ENCODE data around the gene EHBP1L1. TPM values are rescaled to one million over a fixed set of nuclear protein-coding genes. Genes with fewer than 3 reads are reported as not detected.

EHBP1L1 gene
- total and polyA plus RNA-seq, 2 of the 13 experiments (the other 11 are each of a cell fraction or from before 2014, with no cell fraction given) = 8.3 to 10.6 TPM

- TF ChIP-seq MBD4 (IDR thresholded peaks at IDR 0.05; ENCODE audit: borderline replicate concordance, low read length) (no peak), RNF219 (CRISPR knock-in tag; IDR thresholded peaks at IDR 0.05) (no peak), ELF1 (CRISPR knock-in tag; IDR thresholded peaks at IDR 0.05) (no peak), ZNF615 (CRISPR knock-in tag; IDR thresholded peaks at IDR 0.05; ENCODE audit: borderline replicate concordance) (no peak), TBX2 (CRISPR knock-in tag; IDR thresholded peaks at IDR 0.05; ENCODE audit: borderline replicate concordance) (peak; percentile 34; the same call in 1 of the 2 replicates), HMG20B (CRISPR knock-in tag; conservative IDR thresholded peaks at IDR 0.05) (0 out of 2 replicates have a peak, but pooled peaks have one; percentile 28), GPN1 (CRISPR knock-in tag; IDR thresholded peaks at IDR 0.05; ENCODE audit: borderline replicate concordance) (no peak), HNRNPL (IDR thresholded peaks at IDR 0.05; ENCODE audit: low read depth, low read length) (peak; percentile 92), ZNF44 (CRISPR knock-in tag; IDR thresholded peaks at IDR 0.05) (no peak), MXD4 (CRISPR knock-in tag; IDR thresholded peaks at IDR 0.05) (no peak), HOXA3 (CRISPR knock-in tag; IDR thresholded peaks at IDR 0.05) (0 out of 2 replicates have a peak, but pooled peaks have one; percentile 46), FOXM1 (CRISPR knock-in tag; IDR thresholded peaks at IDR 0.05) (no peak), ARNT (IDR thresholded peaks at IDR 0.05) (no peak), ZNF138 (CRISPR knock-in tag; IDR thresholded peaks at IDR 0.05; ENCODE audit: low read depth) (no peak), TAF15 (IDR thresholded peaks at IDR 0.05; ENCODE audit: low read depth, low read length, poor library complexity, severe bottlenecking) (no peak), SNAI1 (CRISPR knock-in tag; IDR thresholded peaks at IDR 0.05; ENCODE audit: borderline replicate concordance) (no peak), ZNF788 (CRISPR knock-in tag; IDR thresholded peaks at IDR 0.05; ENCODE audit: borderline replicate concordance) (peak; percentile 60; the same call in 1 of the 2 replicates), ATF5 (CRISPR knock-in tag; IDR thresholded peaks at IDR 0.05; ENCODE audit: low read depth) (no peak), PITX1 (CRISPR knock-in tag; IDR thresholded peaks at IDR 0.05) (peak; percentile 34; the same call in 1 of the 2 replicates), THRA (CRISPR knock-in tag; IDR thresholded peaks at IDR 0.05; ENCODE audit: borderline replicate concordance) (0 out of 2 replicates have a peak, but pooled peaks have one; percentile 30), ZNF687 (CRISPR knock-in tag; IDR thresholded peaks at IDR 0.05) (peak; percentile 80)
Observed at GRCh38 chr11:65555693-65556231, 20.1 kb upstream of the EHBP1L1 start (continued).

All from HepG2 (cell line).